ENCODE measurements around the gene ORAI3. TPM values are rescaled to one million over a fixed set of nuclear protein-coding genes. Genes with fewer than 3 reads are reported as not detected.

Gene ORAI3
- total RNA-seq, 1 donor from 2014 or later, result 10.2 TPM

DNA sequence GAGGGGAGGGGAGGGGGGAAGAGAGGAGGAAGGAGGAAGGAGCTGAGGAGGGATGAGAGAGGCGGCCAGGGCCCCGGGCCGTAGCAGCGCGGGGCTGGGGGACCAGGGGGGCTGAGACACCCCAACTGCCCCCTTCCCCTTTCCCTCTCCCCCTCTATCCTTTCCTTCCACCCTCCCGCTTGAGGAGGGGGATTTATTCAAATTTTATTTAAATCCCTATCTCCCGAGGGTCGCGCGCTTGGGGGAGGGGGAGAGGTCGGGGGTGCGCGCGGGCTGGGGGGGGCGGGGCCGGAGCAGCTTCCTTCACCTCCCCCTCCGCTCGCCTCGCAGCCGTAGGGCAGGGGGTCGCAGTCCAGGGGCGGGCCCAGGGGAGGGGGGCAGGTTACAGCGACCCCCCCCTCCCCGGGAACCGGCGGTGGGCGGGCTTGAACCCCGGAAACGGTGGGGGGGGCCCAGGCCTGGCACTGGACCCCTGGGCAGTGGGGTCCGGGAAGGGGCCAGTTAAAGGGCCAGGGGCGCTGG lies 25.3 kb upstream of the ORAI3 start, which contains the start of gene FBXL19:
Gene FBXL19, plus strand, starts transcription at position 19 of the 522 bp plus-strand sequence. CDS start 2,183 bp downstream, outside the sequence.
- Histone ChIP-seq H3K4me3 (peak within 1 kb of the TSS; percentile 77), H4K20me1 (ENCODE audit: low read depth) (peaks cover 30% of the 10 kb centered on the region), H2AFZ (replicated peaks) (peak within 1 kb of the TSS; percentile 92), H3K9ac (peak within 1 kb of the TSS; percentile 76), H3K79me2 (ENCODE audit: low read depth) (peaks cover 28% of the 10 kb centered on the region), H3K27ac (peak within 1 kb of the TSS; percentile 88), H3F3A (ENCODE audit: low read depth) (peaks cover 5% of the 10 kb centered on the region), H3K4me2 (peak within 1 kb of the TSS; percentile 95), H3K9me3 (ENCODE audit: low read depth) (no peaks in the 10 kb centered on the region), H3K27me3 (no peaks in the 10 kb centered on the region), H3K36me3 (no peaks in the 10 kb centered on the region), H3K4me1 (no peaks in the 10 kb centered on the region)
- Mint-ChIP-seq H3K36me3 (peaks cover 2% of the 10 kb centered on the region), H3K27me3 (ENCODE audit: insufficient read depth, low read depth) (peaks cover 17% of the 10 kb centered on the region), H3K4me3 (peak within 1 kb of the TSS; percentile 100), H3K27ac (peak within 1 kb of the TSS; percentile 100), H3K9me3 (no peaks in the 10 kb centered on the region), H3K4me1 (peaks cover 21% of the 10 kb centered on the region)
- peak; percentile 89 for DNase-seq (ENCODE audit: low spot score)
- TF ChIP-seq EZH2phosphoT487 (IDR thresholded peaks at IDR 0.05), result no peak
- TF ChIP-seq CTCF (IDR thresholded peaks at IDR 0.05), result no peak
- TF ChIP-seq EZH2 (IDR thresholded peaks at IDR 0.05), result no peak

DNA sequence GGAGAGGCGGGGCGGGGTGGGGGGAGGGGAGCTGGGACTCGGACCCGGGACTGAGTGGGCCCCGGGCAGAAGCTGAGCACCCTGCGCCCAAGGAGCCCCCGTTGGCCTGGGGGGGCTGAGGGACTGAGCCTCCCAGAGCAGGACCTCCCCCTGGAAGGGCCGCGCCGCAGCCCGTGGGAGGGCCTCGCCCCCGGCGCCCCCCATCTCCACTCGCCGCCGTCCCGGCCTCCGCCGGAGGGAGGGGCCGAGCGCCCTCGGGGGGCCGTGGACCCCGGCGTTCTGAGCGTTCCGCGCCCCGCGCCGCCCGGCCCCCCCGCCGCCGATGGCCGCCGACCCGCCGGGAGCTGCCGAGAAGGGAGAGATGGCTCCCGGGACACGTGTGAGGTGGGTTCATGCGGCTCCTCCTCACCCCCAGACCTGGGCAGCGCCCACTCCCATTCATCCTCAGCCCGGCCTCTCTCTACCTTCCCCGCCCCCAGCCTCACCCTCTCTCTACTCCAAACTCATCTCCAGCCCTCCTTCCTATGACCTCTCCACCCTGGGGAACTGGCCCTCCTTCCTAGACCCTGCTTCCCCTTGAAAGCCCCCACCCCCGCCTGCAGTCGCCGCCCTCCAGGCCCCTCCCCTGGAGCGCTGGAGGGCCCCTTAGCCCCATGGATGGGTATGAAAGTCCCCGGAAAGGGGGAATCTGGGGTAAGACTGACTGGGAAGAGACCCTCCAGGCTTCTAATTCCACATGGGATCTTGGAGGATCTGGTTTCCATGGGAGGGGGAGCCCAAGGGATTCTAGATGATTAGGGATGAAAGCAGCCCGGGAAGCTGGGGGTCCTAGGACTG lies 24.6 kb upstream of the ORAI3 start:
- Histone ChIP-seq H3K79me2 (ENCODE audit: low read depth) (peaks cover 28% of the 10 kb centered on the region), H3K4me2 (peak overlapping the region; percentile 95), H3K36me3 (no peaks in the 10 kb centered on the region), H3F3A (ENCODE audit: low read depth) (peaks cover 5% of the 10 kb centered on the region), H3K9me3 (ENCODE audit: low read depth) (no peaks in the 10 kb centered on the region), H3K27me3 (no peaks in the 10 kb centered on the region), H3K4me1 (no peaks in the 10 kb centered on the region), H3K4me3 (peak overlapping the region; percentile 77), H4K20me1 (ENCODE audit: low read depth) (peaks cover 30% of the 10 kb centered on the region), H2AFZ (replicated peaks) (no peak overlapping the region), H3K27ac (no peak overlapping the region), H3K9ac (peak overlapping the region; percentile 76)
- H3K9me3 Mint-ChIP-seq, result no peaks in the 10 kb centered on the region
- H3K27ac Mint-ChIP-seq, result peak overlapping the region; percentile 75
- peak; percentile 62 for DNase-seq (ENCODE audit: low spot score)
- peaks cover 17% of the 10 kb centered on the region for H3K27me3 Mint-ChIP-seq (ENCODE audit: insufficient read depth, low read depth)
- peak overlapping the region; percentile 83 for H3K4me3 Mint-ChIP-seq
- peaks cover 2% of the 10 kb centered on the region for H3K36me3 Mint-ChIP-seq
- peaks cover 21% of the 10 kb centered on the region for H3K4me1 Mint-ChIP-seq
- TF ChIP-seq CTCF (IDR thresholded peaks at IDR 0.05), result no peak

DNA sequence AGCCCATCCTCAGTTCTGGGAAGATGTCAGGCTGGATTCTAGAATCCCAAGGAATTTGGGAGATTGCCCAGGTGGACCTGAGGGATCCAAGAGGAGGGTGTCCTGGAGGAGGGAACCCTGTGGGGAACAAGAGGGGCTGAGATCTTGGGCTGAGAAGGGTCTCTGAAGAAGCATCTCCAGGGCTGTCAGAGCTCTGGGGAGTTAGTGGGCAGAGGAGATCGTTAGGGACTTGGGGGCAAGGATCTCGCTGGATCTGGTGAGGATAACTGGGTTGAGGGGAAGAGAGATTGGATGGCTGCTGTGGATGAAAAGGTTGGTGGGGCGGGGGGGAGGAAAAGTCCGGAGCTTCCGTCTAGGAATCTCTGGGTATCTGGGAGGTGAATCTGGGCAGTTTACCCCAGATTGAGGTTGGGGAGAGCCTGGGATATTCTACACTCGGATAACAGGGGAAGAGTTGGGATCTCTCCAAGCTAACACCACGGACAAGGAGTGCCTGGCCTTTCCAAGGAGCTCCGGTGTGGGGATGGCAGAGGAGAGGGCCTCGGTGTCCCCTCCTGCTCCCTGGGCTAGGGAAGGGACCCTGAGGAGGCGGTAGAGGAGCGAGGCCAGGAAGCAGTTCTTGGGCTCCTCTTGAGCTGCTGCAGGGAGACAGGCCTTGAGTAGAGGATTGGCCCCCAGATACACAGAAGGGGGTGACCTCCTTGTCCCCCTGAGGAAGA lies 23.8 kb upstream of the ORAI3 start:
- Histone ChIP-seq H3K79me2 (ENCODE audit: low read depth) (peaks cover 28% of the 10 kb centered on the region), H4K20me1 (ENCODE audit: low read depth) (peaks cover 30% of the 10 kb centered on the region), H3K27me3 (no peaks in the 10 kb centered on the region), H3F3A (ENCODE audit: low read depth) (peaks cover 5% of the 10 kb centered on the region), H3K27ac (no peak overlapping the region), H3K4me3 (peak overlapping the region; percentile 77), H2AFZ (replicated peaks) (no peak overlapping the region), H3K9me3 (ENCODE audit: low read depth) (no peaks in the 10 kb centered on the region), H3K4me2 (peak overlapping the region; percentile 95), H3K9ac (peak overlapping the region; percentile 76), H3K4me1 (no peaks in the 10 kb centered on the region), H3K36me3 (no peaks in the 10 kb centered on the region)
- Mint-ChIP-seq H3K27me3 (ENCODE audit: insufficient read depth, low read depth) (peaks cover 17% of the 10 kb centered on the region), H3K4me1 (peaks cover 21% of the 10 kb centered on the region), H3K27ac (peak overlapping the region; percentile 75), H3K4me3 (peak overlapping the region; percentile 83), H3K36me3 (peaks cover 2% of the 10 kb centered on the region), H3K9me3 (no peaks in the 10 kb centered on the region)
- DNase-seq (ENCODE audit: low spot score), result no peak
- TF ChIP-seq CTCF (IDR thresholded peaks at IDR 0.05) (no peak), EZH2phosphoT487 (IDR thresholded peaks at IDR 0.05) (no peak), EZH2 (IDR thresholded peaks at IDR 0.05) (no peak)
